Neural cell (in vitro differentiated cells): ENCODE data around the gene ZNF135. TPM values are rescaled to one million over a fixed set of nuclear protein-coding genes. Genes with fewer than 3 reads are reported as not detected.

ENCODE experiments used
- H2AFZ ChIP-seq: fragments of 200-600, 300-800 bp; sonication (generic), shearing (Covaris generic); 2 replicates; pipeline ENCODE4 v1.6.0; 2014; ENCODE audit warnings: low read depth, mild to moderate bottlenecking, antibody characterized with exemption, low read length, moderate library complexity
- H3F3A ChIP-seq: fragments of 200-600 bp; shearing (Covaris generic); 2 replicates; pipeline ENCODE4 v1.6.1; 2016; ENCODE audit warnings: mild to moderate bottlenecking, moderate library complexity, mixed read lengths, antibody characterized with exemption, low read length; ENCODE audit not compliant: insufficient read depth, poor library complexity, severe bottlenecking
- H3K27ac ChIP-seq: fragments of 200-600, 300-800 bp; sonication (generic), shearing (Covaris generic); 2 replicates; pipeline ENCODE4 v1.5.1; 2014; ENCODE audit warnings: mild to moderate bottlenecking, low read length, moderate library complexity
- H3K27me3 ChIP-seq: fragments of 300-800, 200-600 bp; sonication (generic), shearing (Covaris generic); 2 replicates; pipeline ENCODE4 v1.6.0; 2014; ENCODE audit warnings: mild to moderate bottlenecking, low read depth, low read length, moderate library complexity; ENCODE audit not compliant: insufficient read depth
- H3K36me3 ChIP-seq: fragments of 300-800, 200-600 bp; sonication (generic), shearing (Covaris generic); 2 replicates; pipeline ENCODE4 v1.5.1; 2014; ENCODE audit warnings: mild to moderate bottlenecking, antibody characterized with exemption, low read length, moderate library complexity; ENCODE audit not compliant: insufficient read depth
- H3K4me2 ChIP-seq: fragments of 300-800, 200-600 bp; sonication (generic), shearing (Covaris generic); 2 replicates; pipeline ENCODE4 v1.6.0; 2014; ENCODE audit warnings: mild to moderate bottlenecking, low read length
- H3K4me3 ChIP-seq: fragments of 300-800, 200-600 bp; sonication (generic), shearing (Covaris generic); 2 replicates; pipeline ENCODE4 v1.5.1; 2014; ENCODE audit warnings: mild to moderate bottlenecking, low read length, moderate library complexity
- H3K79me2 ChIP-seq: fragments of 200-600 bp; shearing (Covaris generic); replicated peaks from 2 replicates; pipeline ENCODE4 v1.6.0; 2014; ENCODE audit warnings: mild to moderate bottlenecking, low read length, moderate library complexity; ENCODE audit not compliant: insufficient read depth
- H3K9ac ChIP-seq: fragments of 300-800, 200-600 bp; sonication (generic), shearing (Covaris generic); 2 replicates; pipeline ENCODE4 v1.6.1; 2016; ENCODE audit warnings: mild to moderate bottlenecking, low read length, mixed read lengths
- H3K9me2 ChIP-seq: fragments of 200-600 bp; shearing (Covaris generic); 2 replicates; pipeline ENCODE4 v1.6.1; 2016; ENCODE audit warnings: mild to moderate bottlenecking, low read length, mixed read lengths; ENCODE audit not compliant: insufficient read depth
- H3K9me3 ChIP-seq: fragments of 200-600, 300-800 bp; sonication (generic), shearing (Covaris generic); 2 replicates; pipeline ENCODE4 v1.6.1; 2016; ENCODE audit warnings: mild to moderate bottlenecking, mixed run types, low read length, moderate library complexity, mixed read lengths
- H4K20me1 ChIP-seq: fragments of 200-600 bp; shearing (Covaris generic); 2 replicates; pipeline ENCODE4 v1.6.1; 2016; ENCODE audit warnings: mild to moderate bottlenecking, mixed run types; ENCODE audit not compliant: insufficient read depth
- EP300 ChIP-seq: fragments of 450-650 bp; conservative IDR thresholded peaks from 2 replicates; pipeline ENCODE4 v1.6.1; 2014; ENCODE audit warnings: antibody characterized with exemption, mild to moderate bottlenecking, moderate library complexity; ENCODE audit not compliant: poor library complexity, severe bottlenecking
- EZH2 ChIP-seq: fragments of 200-600, 300-800 bp; shearing (Covaris generic), sonication (generic); IDR thresholded peaks from 2 replicates; pipeline ENCODE4 v1.6.1; 2014; ENCODE audit warnings: antibody characterized with exemption, low read length, borderline replicate concordance, mild to moderate bottlenecking; ENCODE audit not compliant: insufficient read depth, poor library complexity, severe bottlenecking
- MXI1 ChIP-seq: fragments of 450-650 bp; conservative IDR thresholded peaks from 2 replicates; pipeline ENCODE4 v1.6.1; 2014; ENCODE audit warnings: antibody characterized with exemption, mild to moderate bottlenecking; ENCODE audit not compliant: poor library complexity, severe bottlenecking
- POLR2AphosphoS5 ChIP-seq: IDR thresholded peaks from 2 replicates; pipeline ENCODE4 v1.6.1; 2012
- RAD21 ChIP-seq: fragments of 450-650 bp; conservative IDR thresholded peaks from 2 replicates; pipeline ENCODE4 v1.6.1; 2014; ENCODE audit warnings: antibody characterized with exemption, mild to moderate bottlenecking, moderate library complexity
- SMC3 ChIP-seq: fragments of 450-650 bp; conservative IDR thresholded peaks from 2 replicates; pipeline ENCODE4 v1.6.1; 2014; ENCODE audit warnings: antibody characterized with exemption, mild to moderate bottlenecking, moderate library complexity; ENCODE audit not compliant: poor library complexity
- TAF1 ChIP-seq: IDR thresholded peaks from 2 replicates; pipeline ENCODE4 v1.6.1; 2012; ENCODE audit warnings: low read depth
- polyA plus RNA-seq: library from polyadenylated mRNA; depleted of rRNA; stranded (reverse); fragments of >200 nt; gene quantifications from 2 replicates; pipeline ENCODE4 v1.2.3, GENCODE V29; 2014
- TF ChIP-seq, protein P1 (sequence below): IDR thresholded peaks from 2 replicates; pipeline ENCODE4 v1.6.1; 2012; ENCODE audit warnings: borderline replicate concordance
- TF ChIP-seq, protein P2 (sequence below): fragments of 450-650 bp; IDR thresholded peaks from 2 replicates; pipeline ENCODE4 v1.5.1; 2014; ENCODE audit warnings: antibody characterized with exemption, mild to moderate bottlenecking, moderate library complexity; ENCODE audit not compliant: poor library complexity, severe bottlenecking

ZNF135 gene
- polyA plus RNA-seq, 1 donor from 2014 or later, result 13.7 TPM

GRCh38 chr19:58044886-58045285 lies 14.2 kb upstream of the ZNF135 start:
- no peak for TF ChIP-seq MXI1

GRCh38 chr19:58045411-58046050 lies 13.6 kb upstream of the ZNF135 start:
- no peaks in the 10 kb centered on the region for H3K79me2 ChIP-seq
- H4K20me1 ChIP-seq, result no peaks in the 10 kb centered on the region
- H3K9me2 ChIP-seq, result no peaks in the 10 kb centered on the region
- H3K4me2 ChIP-seq, result no peak overlapping the region
- no peak overlapping the region for H3K4me3 ChIP-seq
- no peak for TF ChIP-seq SMC3
- no peak for TF ChIP-seq EZH2
- TF ChIP-seq POLR2AphosphoS5, result no peak
- H3K36me3 ChIP-seq, result no peaks in the 10 kb centered on the region
- no peak overlapping the region for H2AFZ ChIP-seq
- no peak overlapping the region for H3K9ac ChIP-seq
- no peaks in the 10 kb centered on the region for H3K27me3 ChIP-seq
- no peak overlapping the region for H3K27ac ChIP-seq
- H3F3A ChIP-seq, result no peaks in the 10 kb centered on the region
- H3K9me3 ChIP-seq, result peaks cover 13% of the 10 kb centered on the region

More at GRCh38 chr19:58044886-58045285, 14.2 kb upstream of the ZNF135 start:
- Histone ChIP-seq H3K27ac (no peak overlapping the region), H3K9me3 (peaks cover 13% of the 10 kb centered on the region), H3K9ac (no peak overlapping the region), H3K4me3 (no peak overlapping the region), H3K79me2 (no peaks in the 10 kb centered on the region), H2AFZ (no peak overlapping the region), H3K36me3 (no peaks in the 10 kb centered on the region), H3K27me3 (no peaks in the 10 kb centered on the region), H3K4me2 (no peak overlapping the region), H4K20me1 (no peaks in the 10 kb centered on the region), H3K9me2 (no peaks in the 10 kb centered on the region), H3F3A (no peaks in the 10 kb centered on the region)

- Histone ChIP-seq H3K4me3 (no peak overlapping the region), H3K4me2 (no peak overlapping the region), H3K9me3 (peaks cover 16% of the 10 kb centered on the region), H3K9me2 (no peaks in the 10 kb centered on the region), H3K79me2 (no peaks in the 10 kb centered on the region), H3K27me3 (no peaks in the 10 kb centered on the region), H3K27ac (no peak overlapping the region), H3F3A (no peaks in the 10 kb centered on the region), H2AFZ (no peak overlapping the region), H4K20me1 (no peaks in the 10 kb centered on the region), H3K36me3 (no peaks in the 10 kb centered on the region), H3K9ac (no peak overlapping the region)
- TF ChIP-seq MXI1 (no peak), EP300 (no peak), RAD21 (no peak), POLR2AphosphoS5 (no peak), EZH2 (no peak), SMC3 (no peak), TAF1 (no peak)
- TF ChIP-seq, protein P1, sequence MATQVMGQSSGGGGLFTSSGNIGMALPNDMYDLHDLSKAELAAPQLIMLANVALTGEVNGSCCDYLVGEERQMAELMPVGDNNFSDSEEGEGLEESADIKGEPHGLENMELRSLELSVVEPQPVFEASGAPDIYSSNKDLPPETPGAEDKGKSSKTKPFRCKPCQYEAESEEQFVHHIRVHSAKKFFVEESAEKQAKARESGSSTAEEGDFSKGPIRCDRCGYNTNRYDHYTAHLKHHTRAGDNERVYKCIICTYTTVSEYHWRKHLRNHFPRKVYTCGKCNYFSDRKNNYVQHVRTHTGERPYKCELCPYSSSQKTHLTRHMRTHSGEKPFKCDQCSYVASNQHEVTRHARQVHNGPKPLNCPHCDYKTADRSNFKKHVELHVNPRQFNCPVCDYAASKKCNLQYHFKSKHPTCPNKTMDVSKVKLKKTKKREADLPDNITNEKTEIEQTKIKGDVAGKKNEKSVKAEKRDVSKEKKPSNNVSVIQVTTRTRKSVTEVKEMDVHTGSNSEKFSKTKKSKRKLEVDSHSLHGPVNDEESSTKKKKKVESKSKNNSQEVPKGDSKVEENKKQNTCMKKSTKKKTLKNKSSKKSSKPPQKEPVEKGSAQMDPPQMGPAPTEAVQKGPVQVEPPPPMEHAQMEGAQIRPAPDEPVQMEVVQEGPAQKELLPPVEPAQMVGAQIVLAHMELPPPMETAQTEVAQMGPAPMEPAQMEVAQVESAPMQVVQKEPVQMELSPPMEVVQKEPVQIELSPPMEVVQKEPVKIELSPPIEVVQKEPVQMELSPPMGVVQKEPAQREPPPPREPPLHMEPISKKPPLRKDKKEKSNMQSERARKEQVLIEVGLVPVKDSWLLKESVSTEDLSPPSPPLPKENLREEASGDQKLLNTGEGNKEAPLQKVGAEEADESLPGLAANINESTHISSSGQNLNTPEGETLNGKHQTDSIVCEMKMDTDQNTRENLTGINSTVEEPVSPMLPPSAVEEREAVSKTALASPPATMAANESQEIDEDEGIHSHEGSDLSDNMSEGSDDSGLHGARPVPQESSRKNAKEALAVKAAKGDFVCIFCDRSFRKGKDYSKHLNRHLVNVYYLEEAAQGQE, result no peak
- TF ChIP-seq, protein P2, sequence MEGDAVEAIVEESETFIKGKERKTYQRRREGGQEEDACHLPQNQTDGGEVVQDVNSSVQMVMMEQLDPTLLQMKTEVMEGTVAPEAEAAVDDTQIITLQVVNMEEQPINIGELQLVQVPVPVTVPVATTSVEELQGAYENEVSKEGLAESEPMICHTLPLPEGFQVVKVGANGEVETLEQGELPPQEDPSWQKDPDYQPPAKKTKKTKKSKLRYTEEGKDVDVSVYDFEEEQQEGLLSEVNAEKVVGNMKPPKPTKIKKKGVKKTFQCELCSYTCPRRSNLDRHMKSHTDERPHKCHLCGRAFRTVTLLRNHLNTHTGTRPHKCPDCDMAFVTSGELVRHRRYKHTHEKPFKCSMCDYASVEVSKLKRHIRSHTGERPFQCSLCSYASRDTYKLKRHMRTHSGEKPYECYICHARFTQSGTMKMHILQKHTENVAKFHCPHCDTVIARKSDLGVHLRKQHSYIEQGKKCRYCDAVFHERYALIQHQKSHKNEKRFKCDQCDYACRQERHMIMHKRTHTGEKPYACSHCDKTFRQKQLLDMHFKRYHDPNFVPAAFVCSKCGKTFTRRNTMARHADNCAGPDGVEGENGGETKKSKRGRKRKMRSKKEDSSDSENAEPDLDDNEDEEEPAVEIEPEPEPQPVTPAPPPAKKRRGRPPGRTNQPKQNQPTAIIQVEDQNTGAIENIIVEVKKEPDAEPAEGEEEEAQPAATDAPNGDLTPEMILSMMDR, result no peak
Observed at GRCh38 chr19:58046856-58047255, 12.2 kb upstream of the ZNF135 start.
